PC-3 (cell line): ENCODE results near the gene SPC25. TPM values are rescaled to one million over a fixed set of nuclear protein-coding genes. Genes with fewer than 3 reads are reported as not detected.
A peak's percentile ranks its signal among the peaks of the same experiment; 100 is the strongest.

Experiments used
- ATAC-seq: fragments of 200-7000 bp; cut with Tn5 transposase; 2 replicates; pipeline ENCODE4 v1.9.1; 2020; ENCODE audit warnings: mild to moderate bottlenecking, moderate library complexity
- BruUV-seq: library from RNA; stranded (reverse); fragments of 400-500 nt; replicated peaks from 2 replicates; lab custom pipeline; 2021; lab: Mats Ljungman, UMichigan
- CTCF ChIA-PET: fragments of 300-600 bp; sonication (Branson Sonifier 250); formaldehyde crosslinking; loops from one replicate; lab custom pipeline; 2022; ENCODE audit warnings: antibody characterized with exemption; lab: Charles Lee
- POLR2A ChIA-PET: fragments of 300-600 bp; sonication (Branson Sonifier 250); formaldehyde crosslinking; loops from one replicate; lab custom pipeline; 2022; ENCODE audit warnings: antibody characterized with exemption; ENCODE audit not compliant: unreplicated experiment; lab: Charles Lee
- DNase-seq: peaks from one replicate; pipeline ENCODE4 v3.0.0-alpha.2; 2015
- H2AFZ ChIP-seq: fragments of 300-600 bp; sonication (generic); 2 replicates; pipeline ENCODE4 v1.6.0; 2016; ENCODE audit warnings: antibody characterized with exemption, low read length
- H3F3A ChIP-seq: fragments of 300-600 bp; sonication (generic); one replicate; pipeline ENCODE4 v1.6.0; 2017; ENCODE audit warnings: antibody characterized with exemption, low read length, control low read depth, mild to moderate bottlenecking; ENCODE audit not compliant: unreplicated experiment
- H3K27ac ChIP-seq: fragments of 300-600 bp; sonication (generic); 2 replicates; pipeline ENCODE4 v1.5.1; 2016; ENCODE audit warnings: mild to moderate bottlenecking, low read length
- H3K27me3 ChIP-seq: fragments of 300-600 bp; sonication (generic); 2 replicates; pipeline ENCODE4 v1.6.1; 2016; ENCODE audit warnings: low read length, mixed read lengths
- H3K36me3 ChIP-seq: fragments of 300-600 bp; sonication (generic); 2 replicates; pipeline ENCODE4 v1.6.1; 2016; ENCODE audit warnings: low read depth, mixed run types, low read length, mixed read lengths
- H3K4me1 ChIP-seq: fragments of 300-600 bp; sonication (generic); 2 replicates; pipeline ENCODE4 v1.5.1; 2016; ENCODE audit warnings: low read length; ENCODE audit not compliant: insufficient read depth
- H3K4me2 ChIP-seq: fragments of 300-600 bp; sonication (generic); 2 replicates; pipeline ENCODE4 v1.6.0; 2016; ENCODE audit warnings: low read length
- H3K4me3 ChIP-seq: fragments of 300-600 bp; sonication (generic); 2 replicates; pipeline ENCODE4 v1.5.1; 2016; ENCODE audit warnings: mild to moderate bottlenecking, low read length, mixed read lengths
- H3K79me2 ChIP-seq: fragments of 300-600 bp; sonication (generic); 2 replicates; pipeline ENCODE4 v1.6.1; 2017; ENCODE audit warnings: low read length, mixed read lengths
- H3K9ac ChIP-seq: fragments of 300-600 bp; sonication (generic); 2 replicates; pipeline ENCODE4 v1.6.0; 2016; ENCODE audit warnings: mild to moderate bottlenecking, low read length
- H3K9me2 ChIP-seq: fragments of 300-600 bp; sonication (generic); replicated peaks from 2 replicates; pipeline ENCODE4 v1.6.1; 2016; ENCODE audit warnings: mixed run types, low read length, mixed read lengths
- H3K9me3 ChIP-seq: fragments of 300-600 bp; sonication (generic); 2 replicates; pipeline ENCODE4 v1.6.1; 2016; ENCODE audit warnings: low read length, mixed read lengths
- H4K20me1 ChIP-seq: fragments of 300-600 bp; sonication (generic); 2 replicates; pipeline ENCODE4 v1.6.1; 2016; ENCODE audit warnings: low read length, mixed read lengths
- EZH2 ChIP-seq: fragments of 300-600 bp; sonication (generic); IDR thresholded peaks from one replicate; pipeline ENCODE4 v1.6.1; 2017; ENCODE audit warnings: antibody characterized with exemption, mild to moderate bottlenecking, low read length; ENCODE audit not compliant: unreplicated experiment
- EZH2phosphoT487 ChIP-seq: fragments of 300-600 bp; sonication (generic); IDR thresholded peaks from 2 replicates; pipeline ENCODE4 v1.6.1; 2018; ENCODE audit warnings: mild to moderate bottlenecking, antibody characterized with exemption, low read length, borderline replicate concordance
- intact Hi-C: fragments of 100-400 bp; cut with micrococcal nuclease; formaldehyde crosslinking; loops from 2 replicates; pipeline ENCODE4 v1.9.0; 2023
- total RNA-seq: library from RNA; depleted of rRNA; stranded (reverse); fragments of >200 nt; gene quantifications from 2 replicates; pipeline ENCODE4 v1.2.3, GENCODE V29; 2014
- TF ChIP-seq, protein P1 (sequence below): fragments of 300-600 bp; sonication (generic); conservative IDR thresholded peaks from 2 replicates; pipeline ENCODE4 v1.5.1; 2017; ENCODE audit warnings: antibody characterized with exemption, low read depth, mild to moderate bottlenecking, low read length

Gene SPC25
- total RNA-seq, 1 experiment from 2014 or later: 11.1 TPM

DNA sequence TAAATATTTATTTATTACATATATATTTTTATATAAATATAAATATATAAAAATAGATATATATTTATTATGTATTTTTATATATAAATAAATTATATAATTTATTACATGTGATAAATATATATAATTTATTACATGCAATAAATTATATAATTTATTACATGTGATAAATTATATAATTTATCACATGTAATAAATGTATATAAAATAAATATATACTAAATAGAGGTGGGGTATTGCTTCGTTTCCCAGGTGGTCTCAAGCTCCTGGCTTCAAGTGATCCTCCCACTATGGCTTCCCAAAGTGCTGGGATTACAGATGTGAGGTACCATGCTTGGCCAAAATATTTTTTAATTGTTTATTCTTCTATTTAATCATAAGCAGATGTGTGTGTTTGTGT lies 7.2 kb upstream of the SPC25 start:
- Histone ChIP-seq H3K4me2 (no peak overlapping the region), H3K4me1 (no peaks in the 10 kb centered on the region), H3K9me2 (no peaks in the 10 kb centered on the region), H3K9me3 (no peaks in the 10 kb centered on the region), H4K20me1 (no peaks in the 10 kb centered on the region), H3K27ac (no peak overlapping the region), H3K36me3 (no peaks in the 10 kb centered on the region), H2AFZ (no peak overlapping the region), H3K27me3 (peaks cover 32% of the 10 kb centered on the region), H3K79me2 (no peaks in the 10 kb centered on the region), H3F3A (no peaks in the 10 kb centered on the region), H3K9ac (no peak overlapping the region), H3K4me3 (no peak overlapping the region)
- ATAC-seq (no peak), DNase-seq (no peak)
- ChIA-PET CTCF (no interaction called here), POLR2A (no interaction called here)
- no peak for TF ChIP-seq EZH2phosphoT487
- no peak for TF ChIP-seq EZH2
- TF ChIP-seq, protein P1, sequence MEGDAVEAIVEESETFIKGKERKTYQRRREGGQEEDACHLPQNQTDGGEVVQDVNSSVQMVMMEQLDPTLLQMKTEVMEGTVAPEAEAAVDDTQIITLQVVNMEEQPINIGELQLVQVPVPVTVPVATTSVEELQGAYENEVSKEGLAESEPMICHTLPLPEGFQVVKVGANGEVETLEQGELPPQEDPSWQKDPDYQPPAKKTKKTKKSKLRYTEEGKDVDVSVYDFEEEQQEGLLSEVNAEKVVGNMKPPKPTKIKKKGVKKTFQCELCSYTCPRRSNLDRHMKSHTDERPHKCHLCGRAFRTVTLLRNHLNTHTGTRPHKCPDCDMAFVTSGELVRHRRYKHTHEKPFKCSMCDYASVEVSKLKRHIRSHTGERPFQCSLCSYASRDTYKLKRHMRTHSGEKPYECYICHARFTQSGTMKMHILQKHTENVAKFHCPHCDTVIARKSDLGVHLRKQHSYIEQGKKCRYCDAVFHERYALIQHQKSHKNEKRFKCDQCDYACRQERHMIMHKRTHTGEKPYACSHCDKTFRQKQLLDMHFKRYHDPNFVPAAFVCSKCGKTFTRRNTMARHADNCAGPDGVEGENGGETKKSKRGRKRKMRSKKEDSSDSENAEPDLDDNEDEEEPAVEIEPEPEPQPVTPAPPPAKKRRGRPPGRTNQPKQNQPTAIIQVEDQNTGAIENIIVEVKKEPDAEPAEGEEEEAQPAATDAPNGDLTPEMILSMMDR: no peak
- intact Hi-C loops: no loop called here
- no TSS peak for BruUV-seq

DNA sequence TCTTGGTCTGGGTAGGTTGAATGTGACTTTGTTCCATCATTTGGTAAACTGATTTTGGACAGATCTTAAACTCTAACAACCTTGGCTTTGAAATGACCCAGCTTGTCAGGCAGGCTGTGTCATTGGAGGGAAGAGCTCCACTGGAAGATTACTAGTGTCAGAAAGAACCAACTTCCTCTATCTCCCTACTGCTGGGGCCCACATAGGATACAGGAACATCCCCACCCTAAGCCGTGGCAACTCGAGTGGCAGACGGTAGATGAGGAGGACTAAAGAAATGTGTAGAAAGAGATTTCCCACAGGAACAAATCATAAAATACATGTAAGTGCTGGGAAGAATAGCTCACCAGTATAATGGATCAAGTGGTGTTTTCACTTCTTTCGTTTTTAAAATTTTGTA lies 6.6 kb upstream of the SPC25 start:
- DNase-seq (no peak), ATAC-seq (no peak)
- ChIA-PET CTCF (no interaction called here), POLR2A (no interaction called here)
- no peak overlapping the region for H3K9ac ChIP-seq
- TF ChIP-seq EZH2 (no peak), EZH2phosphoT487 (no peak)
- TF ChIP-seq, protein P1: no peak
- H3K9me3 ChIP-seq: no peaks in the 10 kb centered on the region
- H3K4me1 ChIP-seq: no peaks in the 10 kb centered on the region
- H3K4me3 ChIP-seq: no peak overlapping the region
- H3K4me2 ChIP-seq: no peak overlapping the region
- intact Hi-C loops: no loop called here
- H4K20me1 ChIP-seq: no peaks in the 10 kb centered on the region
- no peak overlapping the region for H3K27ac ChIP-seq
- no peaks in the 10 kb centered on the region for H3K9me2 ChIP-seq
- H3K79me2 ChIP-seq: no peaks in the 10 kb centered on the region
- H3K36me3 ChIP-seq: no peaks in the 10 kb centered on the region
- peaks cover 25% of the 10 kb centered on the region for H3K27me3 ChIP-seq
- no TSS peak for BruUV-seq
- no peaks in the 10 kb centered on the region for H3F3A ChIP-seq
- no peak overlapping the region for H2AFZ ChIP-seq

DNA sequence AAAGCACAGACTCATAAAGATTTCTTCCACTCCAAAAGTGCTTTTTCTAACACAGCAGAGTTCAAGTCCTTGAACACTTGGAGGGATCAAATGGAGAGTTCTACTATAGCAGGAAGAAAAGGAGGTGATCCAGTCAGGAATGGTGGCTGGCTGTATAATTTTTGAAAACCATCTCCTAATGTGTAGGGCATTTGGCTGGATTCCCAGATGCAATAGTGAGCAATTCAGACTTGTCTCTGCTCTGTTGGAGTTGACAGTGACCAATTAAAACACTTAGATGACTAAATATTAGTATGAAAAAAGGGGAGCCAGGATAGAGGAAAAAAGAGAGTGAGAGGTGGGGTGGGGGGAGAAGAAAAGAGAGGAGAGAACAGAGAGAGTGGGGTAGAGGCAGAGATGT lies 5.5 kb upstream of the SPC25 start:
- no peaks in the 10 kb centered on the region for H3K9me2 ChIP-seq
- H3K9me3 ChIP-seq: no peaks in the 10 kb centered on the region
- H3K79me2 ChIP-seq: no peaks in the 10 kb centered on the region
- ChIA-PET CTCF (no interaction called here), POLR2A (no interaction called here)
- TF ChIP-seq EZH2 (no peak), EZH2phosphoT487 (no peak)
- TF ChIP-seq, protein P1: no peak
- intact Hi-C loops: no loop called here
- BruUV-seq: no TSS peak
- no peak overlapping the region for H3K4me3 ChIP-seq
- no peak overlapping the region for H3K4me2 ChIP-seq
- H3F3A ChIP-seq: no peaks in the 10 kb centered on the region
- ATAC-seq (no peak), DNase-seq (peak; percentile 16)
- no peak overlapping the region for H2AFZ ChIP-seq
- no peaks in the 10 kb centered on the region for H3K4me1 ChIP-seq
- H3K27ac ChIP-seq: no peak overlapping the region
- H3K36me3 ChIP-seq: no peaks in the 10 kb centered on the region
- peaks cover 16% of the 10 kb centered on the region; the same call in 1 of the 2 replicates for H3K27me3 ChIP-seq
- H4K20me1 ChIP-seq: no peaks in the 10 kb centered on the region
- no peak overlapping the region for H3K9ac ChIP-seq
